Activated CD4-positive, alpha-beta T cell treated with anti-CD3 and anti-CD28 coated beads for 1 hour (primary cell): ENCODE results near the gene ASTN2.

ENCODE experiments used
- DNase-seq: peaks from one replicate; pipeline ENCODE4 v3.0.0-alpha.2; 2020

Gene ASTN2

GRCh38 chr9:116641292-116642059, 773.4 kb downstream of the ASTN2 start:
- DNase-seq = no peak

- DNase-seq = no peak
Observed at GRCh38 chr9:116639251-116639741, 775.6 kb downstream of the ASTN2 start.

- DNase-seq = no peak
Observed at GRCh38 chr9:116635908-116636307, 778.9 kb downstream of the ASTN2 start.

GRCh38 chr9:116632990-116633838, 781.6 kb downstream of the ASTN2 start:
- DNase-seq = no peak

GRCh38 chr9:116629634-116630033, 785.2 kb downstream of the ASTN2 start:
- no peak for DNase-seq

GRCh38 chr9:116628716-116629115, 786.1 kb downstream of the ASTN2 start:
- no peak for DNase-seq

- DNase-seq = no peak
Observed at GRCh38 chr9:116627433-116627832, 787.4 kb downstream of the ASTN2 start.

GRCh38 chr9:116626762-116627161, 788.1 kb downstream of the ASTN2 start:
- DNase-seq = no peak

GRCh38 chr9:116623715-116624114, 791.1 kb downstream of the ASTN2 start:
- DNase-seq = no peak

- no peak for DNase-seq
Observed at GRCh38 chr9:116617389-116617788, 797.5 kb downstream of the ASTN2 start.

GRCh38 chr9:116616304-116616914, 798.4 kb downstream of the ASTN2 start:
- DNase-seq = no peak

GRCh38 chr9:116608064-116608463, 806.8 kb downstream of the ASTN2 start:
- no peak for DNase-seq

- no peak for DNase-seq
Observed at GRCh38 chr9:116605904-116606341, 808.9 kb downstream of the ASTN2 start.

- no peak for DNase-seq
Observed at GRCh38 chr9:116605060-116605459, 809.8 kb downstream of the ASTN2 start.

GRCh38 chr9:116604251-116604650, 810.6 kb downstream of the ASTN2 start:
- no peak for DNase-seq

GRCh38 chr9:116599342-116599884, 815.4 kb downstream of the ASTN2 start:
- DNase-seq = no peak

GRCh38 chr9:116596646-116597045, 818.2 kb downstream of the ASTN2 start:
- no peak for DNase-seq

GRCh38 chr9:116594547-116594946, 820.3 kb downstream of the ASTN2 start:
- DNase-seq = no peak

- DNase-seq = no peak
Observed at GRCh38 chr9:116592970-116593369, 821.9 kb downstream of the ASTN2 start.

- DNase-seq = no peak
Observed at GRCh38 chr9:116589392-116590354, 825.2 kb downstream of the ASTN2 start.

GRCh38 chr9:116587919-116588318, 826.9 kb downstream of the ASTN2 start:
- no peak for DNase-seq

GRCh38 chr9:116585896-116586295, 829.0 kb downstream of the ASTN2 start:
- DNase-seq = no peak
